HCT116 (cell line): Measurements from ENCODE around the gene COLEC11. TPM values are rescaled to one million over a fixed set of nuclear protein-coding genes. Genes with fewer than 3 reads are reported as not detected.
"Not testable (repeated sequence)": the region's sequence is repeated elsewhere in the genome, so short reads cannot be mapped to it uniquely, and the experiment has no call there.

Experiments
- ATAC-seq: fragments of 200-7000 bp; cut with Tn5 transposase; 2 replicates; pipeline ENCODE4 v1.9.1; 2020; ENCODE audit warnings: mild to moderate bottlenecking, moderate library complexity
- BruUV-seq: library from RNA; stranded (reverse); fragments of 400-500 nt; replicated peaks from 2 replicates; lab custom pipeline; 2021; lab: Mats Ljungman, UMichigan
- CTCF ChIA-PET: fragments of 300-600 bp; sonication (Branson Sonifier 250); formaldehyde crosslinking; loops from one replicate; lab custom pipeline; 2021; ENCODE audit warnings: antibody characterized with exemption; lab: Charles Lee
- POLR2A ChIA-PET: fragments of 300-600, 350-600 bp; sonication (Branson Sonifier 250); formaldehyde crosslinking; loops from one replicate; lab custom pipeline; 2021; ENCODE audit warnings: antibody characterized with exemption; lab: Charles Lee
- RAD21 ChIA-PET, 2 experiments: fragments of 300-600 bp; sonication (Branson Sonifier 250); formaldehyde crosslinking; loops; one replicate each; lab custom pipeline; 2023; ENCODE audit warnings: low total read pairs in 2 of 2; ENCODE audit not compliant: uncharacterized antibody in 2 of 2, unreplicated experiment in 2 of 2, low non-redundant PET in 1 of 2; lab: Charles Lee
- DNase-seq: peaks from one replicate; pipeline ENCODE4 v3.0.0-alpha.2; 2010; ENCODE audit warnings: low read depth, low spot score
- H2AFZ ChIP-seq: fragments of 200-600 bp; shearing (Covaris generic), sonication (generic); 2 replicates; pipeline ENCODE4 v1.6.1; 2017; ENCODE audit warnings: low read depth, mixed run types, mixed read lengths, antibody characterized with exemption, low read length; ENCODE audit not compliant: poor library complexity, severe bottlenecking
- H3K27ac ChIP-seq: 2 replicates; pipeline ENCODE4 v1.5.1; 2012; ENCODE audit warnings: low read depth, low read length
- H3K27me3 ChIP-seq: fragments of 200-600 bp; sonication (generic); 2 replicates; pipeline ENCODE4 v1.6.1; 2016; ENCODE audit warnings: mixed run types, low read length, mixed read lengths; ENCODE audit not compliant: insufficient read depth
- H3K36me3 ChIP-seq, 2 experiments: fragments of 200-500 bp in 1 of 2; fragments of 200-600 bp in 1 of 2; sonication (Bioruptor generic) in 1 of 2; sonication (generic) in 1 of 2; 2 replicates each; pipeline versions ENCODE4 v1.5.1 to v1.6.1; 2014 to 2016; ENCODE audit warnings: low read length in 2 of 2, inconsistent platforms in 1 of 2, mixed read lengths in 1 of 2, mixed run types in 1 of 2; ENCODE audit not compliant: insufficient read depth in 2 of 2, control insufficient read depth in 1 of 2
- H3K4me1 ChIP-seq, 2 experiments: fragments of 200-600 bp in 1 of 2; sonication (generic) in 1 of 2; 2 replicates each; pipeline versions ENCODE4 v1.5.1 to v1.6.1; 2012 to 2017; ENCODE audit warnings: low read length in 2 of 2, inconsistent platforms in 1 of 2, mild to moderate bottlenecking in 1 of 2, mixed read lengths in 1 of 2, mixed run types in 1 of 2, moderate library complexity in 1 of 2; ENCODE audit not compliant: insufficient read depth in 2 of 2, control insufficient read depth in 1 of 2
- H3K4me2 ChIP-seq: fragments of 200-600 bp; sonication (generic); 2 replicates; pipeline ENCODE4 v1.6.1; 2017; ENCODE audit warnings: mixed run types, low read length, mixed read lengths
- H3K4me3 ChIP-seq, 2 experiments: fragments of 200-600 bp in 1 of 2; sonication (generic) in 1 of 2; replicated peaks in 1 of 2; 2 replicates each; pipeline ENCODE4 v1.5.1; 2011 to 2016; ENCODE audit warnings: low read length in 2 of 2, control low read depth in 1 of 2, low read depth in 1 of 2, mild to moderate bottlenecking in 1 of 2, mixed read lengths in 1 of 2, mixed run types in 1 of 2
- H3K79me2 ChIP-seq: fragments of 200-600 bp; sonication (generic); 2 replicates; pipeline ENCODE4 v1.6.1; 2017; ENCODE audit warnings: mild to moderate bottlenecking, mixed run types, low read length, moderate library complexity, mixed read lengths; ENCODE audit not compliant: insufficient read depth
- H3K9ac ChIP-seq: fragments of 200-600 bp; sonication (generic); 2 replicates; pipeline ENCODE4 v1.6.1; 2016; ENCODE audit warnings: low read length, mixed read lengths
- H3K9me2 ChIP-seq: fragments of 200-600 bp; sonication (generic), shearing (Covaris generic); 2 replicates; pipeline ENCODE4 v1.6.1; 2017; ENCODE audit warnings: mixed run types, mild to moderate bottlenecking, moderate library complexity; ENCODE audit not compliant: insufficient read depth
- H3K9me3 ChIP-seq, 2 experiments: fragments of 200-500 bp in 1 of 2; fragments of 200-600 bp in 1 of 2; sonication (Bioruptor generic) in 1 of 2; sonication (generic) in 1 of 2; 2 replicates each; pipeline ENCODE4 v1.6.1; 2014 to 2017; ENCODE audit warnings: low read length in 2 of 2, mixed read lengths in 2 of 2, inconsistent platforms in 1 of 2, low read depth in 1 of 2, mild to moderate bottlenecking in 1 of 2, mixed run types in 1 of 2, moderate library complexity in 1 of 2; ENCODE audit not compliant: control insufficient read depth in 1 of 2, insufficient read depth in 1 of 2
- H4K20me1 ChIP-seq: fragments of 200-600 bp; sonication (generic), shearing (Covaris generic); 2 replicates; pipeline ENCODE4 v1.6.1; 2017; ENCODE audit warnings: mixed run types, mild to moderate bottlenecking, moderate library complexity; ENCODE audit not compliant: insufficient read depth
- ATF3 ChIP-seq: IDR thresholded peaks from 2 replicates; pipeline ENCODE4 v1.6.1; 2012
- CBX3 ChIP-seq: IDR thresholded peaks from 2 replicates; pipeline ENCODE4 v1.6.1; 2012; ENCODE audit warnings: low read depth
- CTCF ChIP-seq, 3 experiments: fragments of 200-600 bp in 1 of 3; sonication (generic) in 1 of 3; IDR thresholded peaks in 2 of 3; conservative IDR thresholded peaks in 1 of 3; 2 replicates each; pipeline ENCODE4 v1.5.1; 2012 to 2017; ENCODE audit warnings: low read depth in 2 of 3, low read length in 2 of 3, antibody characterized with exemption in 1 of 3, borderline replicate concordance in 1 of 3, control low read depth in 1 of 3, mild to moderate bottlenecking in 1 of 3, mixed read lengths in 1 of 3, mixed run types in 1 of 3, moderate library complexity in 1 of 3; ENCODE audit not compliant: insufficient read depth in 1 of 3
- EZH2 ChIP-seq: fragments of 200-600 bp; sonication (generic); IDR thresholded peaks from 2 replicates; pipeline ENCODE4 v1.6.1; 2017; ENCODE audit warnings: antibody characterized with exemption, mixed run types
- EZH2phosphoT487 ChIP-seq: fragments of 200-600 bp; IDR thresholded peaks from 2 replicates; pipeline ENCODE4 v1.6.1; 2018; ENCODE audit warnings: antibody characterized with exemption, borderline replicate concordance
- MAX ChIP-seq: IDR thresholded peaks from 2 replicates; pipeline ENCODE4 v1.6.1; 2012
- POLR2AphosphoS5 ChIP-seq: IDR thresholded peaks from 2 replicates; pipeline ENCODE4 v1.6.1; 2011; ENCODE audit warnings: mild to moderate bottlenecking, low read depth, low read length, moderate library complexity
- REST ChIP-seq: IDR thresholded peaks from 2 replicates; pipeline ENCODE4 v1.6.1; 2012; ENCODE audit warnings: low read depth
- SRF ChIP-seq: IDR thresholded peaks from 2 replicates; pipeline ENCODE4 v1.6.1; 2012; ENCODE audit warnings: low read depth
- TCF7L2 ChIP-seq: IDR thresholded peaks from 2 replicates; pipeline ENCODE4 v1.7.0; 2011; ENCODE audit warnings: borderline replicate concordance, inconsistent platforms; ENCODE audit not compliant: insufficient read depth, insufficient read length; ENCODE audit errors: extremely low read depth
- intact Hi-C: fragments of 100-400 bp; cut with micrococcal nuclease; formaldehyde crosslinking; loops from 2 replicates; pipeline ENCODE4 v1.10.0; 2022
- total RNA-seq: library from RNA; stranded (reverse); gene quantifications from one replicate; pipeline ENCODE4 v1.2.1, GENCODE V29; 2021; ENCODE audit not compliant: unreplicated experiment

The COLEC11 gene
- total RNA-seq, 1 experiment from 2014 or later = 0.15 TPM

- BruUV-seq, ATAC-seq, H3K9ac ChIP-seq, H3K9me2 ChIP-seq, H3K9me3 ChIP-seq, intact Hi-C loops, H3K36me3 ChIP-seq, POLR2A ChIA-PET, H2AFZ ChIP-seq, H3K27ac ChIP-seq, H3K4me3 ChIP-seq, H3K79me2 ChIP-seq, H4K20me1 ChIP-seq, DNase-seq, H3K4me1 ChIP-seq, H3K27me3 ChIP-seq, H3K4me2 ChIP-seq, RAD21 ChIA-PET, CTCF ChIA-PET: not testable (repeated sequence)
Observed at GRCh38 chr2:3635975-3636327, 41.0 kb downstream of the COLEC11 start.

- Histone ChIP-seq H2AFZ (no peak overlapping the region), H3K9me3 (no peaks in the 10 kb centered on the region), H3K9me2 (no peaks in the 10 kb centered on the region), H3K36me3 (no peaks in the 10 kb centered on the region), H3K27me3 (no peaks in the 10 kb centered on the region), H3K79me2 (no peaks in the 10 kb centered on the region), H3K27ac (no peak overlapping the region), H3K4me1 (no peaks in the 10 kb centered on the region), H3K9ac (no peak overlapping the region), H3K4me3 (no peak overlapping the region), H3K4me2 (no peak overlapping the region), H4K20me1 (no peaks in the 10 kb centered on the region)
- no TSS peak for BruUV-seq
- no peak for ATAC-seq
- intact Hi-C loops = no loop called here
- POLR2A ChIA-PET = no interaction called here
- no peak for DNase-seq
- RAD21 ChIA-PET = no interaction called here
- CTCF ChIA-PET = interaction anchor here (1.3 kb wide), 1 partner anchor 8 kb away, joined by 3 read pairs; no protein-coding TSS in a partner anchor
- TF ChIP-seq EZH2 = no peak
- no peak for TF ChIP-seq TCF7L2
- no peak for TF ChIP-seq REST
- TF ChIP-seq POLR2AphosphoS5 = no peak
- TF ChIP-seq MAX = no peak
- no peak for TF ChIP-seq CTCF (IDR thresholded peaks at IDR 0.05 in 2 of 3, conservative IDR thresholded peaks at IDR 0.05 in 1 of 3; ENCODE audit: borderline replicate concordance in 1 of 3, insufficient read depth in 1 of 3, low read depth in 2 of 3, low read length in 2 of 3)
- TF ChIP-seq EZH2phosphoT487 = no peak
- no peak for TF ChIP-seq ATF3
- no peak for TF ChIP-seq SRF
- TF ChIP-seq CBX3 = no peak
Observed at GRCh38 chr2:3636586-3637310, 41.8 kb downstream of the COLEC11 start.
